Measurements from ENCODE around the gene LRIG1.

DNA sequence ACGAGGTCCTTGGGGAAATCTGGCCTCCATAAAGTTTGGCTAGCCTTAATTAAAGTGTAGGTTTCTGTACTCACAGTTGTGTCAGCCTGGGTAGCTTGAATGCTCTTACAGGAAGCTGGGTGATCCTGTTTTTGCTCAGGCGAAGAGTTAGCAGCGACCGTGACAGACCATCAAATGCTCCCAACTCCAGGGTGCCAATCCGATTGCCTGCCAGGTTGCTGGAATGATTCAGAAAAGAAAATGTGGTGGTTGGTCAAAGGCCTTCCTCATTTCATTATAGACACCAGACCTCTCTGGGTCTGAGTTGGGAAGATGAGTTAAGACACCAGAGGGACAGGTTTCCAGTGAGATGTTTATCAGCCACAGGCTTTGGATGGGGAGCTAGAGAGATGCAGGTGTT lies 86.0 kb downstream of the LRIG1 start:
- TF ChIP-seq CTCF (IDR thresholded peaks at IDR 0.05; ENCODE audit: borderline replicate concordance, extremely low read depth, low read length, poor library complexity, severe bottlenecking) (no peak), EZH2 (IDR thresholded peaks at IDR 0.05; ENCODE audit: borderline replicate concordance, low read depth, low read length, severe bottlenecking) (no peak)
